ENCODE results near the gene MMP24OS.

DNA sequence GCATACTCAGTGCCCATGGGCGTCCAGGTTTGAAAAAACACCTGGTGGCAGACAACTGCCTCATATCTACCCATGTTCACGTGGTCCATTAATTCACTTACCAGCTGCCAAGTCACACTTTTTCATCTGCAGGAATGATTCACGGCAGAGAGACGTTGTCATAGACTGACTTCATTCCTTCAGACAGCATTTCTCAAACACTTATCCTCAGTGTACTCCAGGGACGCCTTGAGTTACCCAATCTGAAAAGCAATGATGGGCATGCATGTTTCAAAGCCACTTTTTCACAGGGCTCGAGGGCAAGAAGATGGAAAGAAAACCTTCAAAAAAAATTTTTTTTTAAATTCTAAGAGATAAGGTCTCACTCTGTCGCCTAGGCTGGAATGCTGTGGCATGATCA lies 6.0 kb downstream of the MMP24OS start:
- TF ChIP-seq TAF1 (IDR thresholded peaks at IDR 0.05; ENCODE audit: low read depth), result no peak
- TF ChIP-seq, protein P1, sequence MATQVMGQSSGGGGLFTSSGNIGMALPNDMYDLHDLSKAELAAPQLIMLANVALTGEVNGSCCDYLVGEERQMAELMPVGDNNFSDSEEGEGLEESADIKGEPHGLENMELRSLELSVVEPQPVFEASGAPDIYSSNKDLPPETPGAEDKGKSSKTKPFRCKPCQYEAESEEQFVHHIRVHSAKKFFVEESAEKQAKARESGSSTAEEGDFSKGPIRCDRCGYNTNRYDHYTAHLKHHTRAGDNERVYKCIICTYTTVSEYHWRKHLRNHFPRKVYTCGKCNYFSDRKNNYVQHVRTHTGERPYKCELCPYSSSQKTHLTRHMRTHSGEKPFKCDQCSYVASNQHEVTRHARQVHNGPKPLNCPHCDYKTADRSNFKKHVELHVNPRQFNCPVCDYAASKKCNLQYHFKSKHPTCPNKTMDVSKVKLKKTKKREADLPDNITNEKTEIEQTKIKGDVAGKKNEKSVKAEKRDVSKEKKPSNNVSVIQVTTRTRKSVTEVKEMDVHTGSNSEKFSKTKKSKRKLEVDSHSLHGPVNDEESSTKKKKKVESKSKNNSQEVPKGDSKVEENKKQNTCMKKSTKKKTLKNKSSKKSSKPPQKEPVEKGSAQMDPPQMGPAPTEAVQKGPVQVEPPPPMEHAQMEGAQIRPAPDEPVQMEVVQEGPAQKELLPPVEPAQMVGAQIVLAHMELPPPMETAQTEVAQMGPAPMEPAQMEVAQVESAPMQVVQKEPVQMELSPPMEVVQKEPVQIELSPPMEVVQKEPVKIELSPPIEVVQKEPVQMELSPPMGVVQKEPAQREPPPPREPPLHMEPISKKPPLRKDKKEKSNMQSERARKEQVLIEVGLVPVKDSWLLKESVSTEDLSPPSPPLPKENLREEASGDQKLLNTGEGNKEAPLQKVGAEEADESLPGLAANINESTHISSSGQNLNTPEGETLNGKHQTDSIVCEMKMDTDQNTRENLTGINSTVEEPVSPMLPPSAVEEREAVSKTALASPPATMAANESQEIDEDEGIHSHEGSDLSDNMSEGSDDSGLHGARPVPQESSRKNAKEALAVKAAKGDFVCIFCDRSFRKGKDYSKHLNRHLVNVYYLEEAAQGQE (IDR thresholded peaks at IDR 0.05; ENCODE audit: low read depth), result no peak
- TF ChIP-seq, protein P2, sequence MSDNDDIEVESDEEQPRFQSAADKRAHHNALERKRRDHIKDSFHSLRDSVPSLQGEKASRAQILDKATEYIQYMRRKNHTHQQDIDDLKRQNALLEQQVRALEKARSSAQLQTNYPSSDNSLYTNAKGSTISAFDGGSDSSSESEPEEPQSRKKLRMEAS (IDR thresholded peaks at IDR 0.05), result no peak

Data from Ishikawa (cell line).